ENCODE results near the gene KRT31.

- no peak for TF ChIP-seq POLR2A (IDR thresholded peaks at IDR 0.05)
- no peak for TF ChIP-seq CTCF (IDR thresholded peaks at IDR 0.05)
Measured at GRCh38 chr17:41434005-41434404, 36.6 kb upstream of the KRT31 start.

All from body of pancreas (tissue), 4 donors.